Neutrophil (primary cell): Measurements from ENCODE around the gene FYN.

ENCODE experiments used
- H3K27ac ChIP-seq: fragments of 200-600 bp; sonication (generic); 2 replicates; pipeline ENCODE4 v1.5.1; 2016; ENCODE audit warnings: mild to moderate bottlenecking, moderate library complexity
- H3K27me3 ChIP-seq: fragments of 200-600 bp; sonication (generic); 2 replicates; pipeline ENCODE4 v1.6.0; 2016; ENCODE audit warnings: mild to moderate bottlenecking
- H3K36me3 ChIP-seq: fragments of 200-600 bp; sonication (generic); 2 replicates; pipeline ENCODE4 v1.5.1; 2017
- H3K4me1 ChIP-seq, 2 experiments: fragments of 200-600 bp in 1 of 2; sonication (generic) in 1 of 2; 1 replicate in 1 of 2; 2 replicates in 1 of 2; pipeline versions ENCODE4 v1.5.1 to v1.6.1; 2013 to 2016; ENCODE audit warnings: low read depth in 1 of 2, low read length in 1 of 2, mild to moderate bottlenecking in 1 of 2, moderate library complexity in 1 of 2; ENCODE audit not compliant: control insufficient read depth in 1 of 2, insufficient read depth in 1 of 2
- H3K4me3 ChIP-seq, 2 experiments: fragments of 200-600 bp in 1 of 2; sonication (generic) in 1 of 2; 1 replicate in 1 of 2; 2 replicates in 1 of 2; pipeline ENCODE4 v1.5.1; 2013 to 2016; ENCODE audit warnings: low read depth in 1 of 2, low read length in 1 of 2, mild to moderate bottlenecking in 1 of 2, moderate library complexity in 1 of 2
- H3K9me3 ChIP-seq: fragments of 200-600 bp; sonication (generic); 2 replicates; pipeline ENCODE4 v1.5.1; 2016
- CTCF ChIP-seq: fragments of 200-600 bp; sonication (generic); IDR thresholded peaks from 2 replicates; pipeline ENCODE4 v1.5.1; 2016; ENCODE audit warnings: antibody characterized with exemption

Gene FYN

GRCh38 chr6:111857674-111858337, 15.4 kb downstream of the FYN start:
- no peaks in the 10 kb centered on the region for H3K4me1 ChIP-seq
- no peaks in the 10 kb centered on the region for H3K27me3 ChIP-seq
- H3K36me3 ChIP-seq, result no peaks in the 10 kb centered on the region
- TF ChIP-seq CTCF, result no peak
- no peaks in the 10 kb centered on the region for H3K9me3 ChIP-seq
- no peak overlapping the region for H3K4me3 ChIP-seq
- H3K27ac ChIP-seq, result no peak overlapping the region

GRCh38 chr6:111855753-111856152, 17.5 kb downstream of the FYN start:
- no peak for TF ChIP-seq CTCF
- no peaks in the 10 kb centered on the region for H3K27me3 ChIP-seq
- no peak overlapping the region for H3K4me3 ChIP-seq
- no peaks in the 10 kb centered on the region for H3K9me3 ChIP-seq
- no peaks in the 10 kb centered on the region for H3K36me3 ChIP-seq
- no peak overlapping the region for H3K27ac ChIP-seq
- no peaks in the 10 kb centered on the region for H3K4me1 ChIP-seq

- no peaks in the 10 kb centered on the region for H3K36me3 ChIP-seq
- no peaks in the 10 kb centered on the region for H3K27me3 ChIP-seq
- no peak for TF ChIP-seq CTCF
- no peaks in the 10 kb centered on the region for H3K4me1 ChIP-seq
- no peak overlapping the region for H3K27ac ChIP-seq
- H3K4me3 ChIP-seq, result no peak overlapping the region
- H3K9me3 ChIP-seq, result no peaks in the 10 kb centered on the region
Observed at GRCh38 chr6:111854683-111855082, 18.6 kb downstream of the FYN start.

GRCh38 chr6:111852725-111853124, 20.5 kb downstream of the FYN start:
- Histone ChIP-seq H3K36me3 (no peaks in the 10 kb centered on the region), H3K27ac (no peak overlapping the region)
- TF ChIP-seq CTCF, result no peak

GRCh38 chr6:111850295-111850937, 22.8 kb downstream of the FYN start:
- no peaks in the 10 kb centered on the region for H3K4me1 ChIP-seq

More at GRCh38 chr6:111852725-111853124, 20.5 kb downstream of the FYN start:
- H3K4me1 ChIP-seq, result no peaks in the 10 kb centered on the region
- no peak overlapping the region for H3K4me3 ChIP-seq
- H3K9me3 ChIP-seq, result no peaks in the 10 kb centered on the region
- H3K27me3 ChIP-seq, result no peaks in the 10 kb centered on the region

More at GRCh38 chr6:111850295-111850937, 22.8 kb downstream of the FYN start:
- Histone ChIP-seq H3K27ac (no peak overlapping the region), H3K27me3 (no peaks in the 10 kb centered on the region), H3K9me3 (no peaks in the 10 kb centered on the region), H3K4me3 (no peak overlapping the region), H3K36me3 (no peaks in the 10 kb centered on the region)
- no peak for TF ChIP-seq CTCF
